Psoas muscle (tissue), 8 donors: ENCODE measurements around the gene SLC22A12. TPM values are rescaled to one million over a fixed set of nuclear protein-coding genes. Genes with fewer than 3 reads are reported as not detected.
"Not testable (repeated sequence)": the region's sequence is repeated elsewhere in the genome, so short reads cannot be mapped to it uniquely, and the experiment has no call there.

ENCODE experiments used
- ATAC-seq, 4 donors: fragments of 200-7000 bp; cut with Tn5 transposase; one replicate each; pipeline ENCODE4 v1.9.1; 2020; ENCODE audit warnings: moderate library complexity in 3 of 4, mild to moderate bottlenecking in 2 of 4
- DNase-seq, 2 donors: peaks; one replicate each; pipeline ENCODE4 v3.0.0-alpha.2; 2020
- H3K27ac ChIP-seq: fragments of 200-600 bp; one replicate; pipeline ENCODE4 v1.8.0; 2022
- H3K27me3 ChIP-seq, 3 donors: fragments of 200-600 bp in 1 of 3; one replicate each; pipeline versions ENCODE4 v1.6.1 to v1.8.0; 2013 to 2022; ENCODE audit warnings: low read length in 2 of 3, mild to moderate bottlenecking in 2 of 3, moderate library complexity in 1 of 3; ENCODE audit not compliant: insufficient read depth in 3 of 3
- H3K36me3 ChIP-seq, 2 donors: fragments of 200-600 bp in 1 of 2; one replicate each; pipeline versions ENCODE4 v1.6.1 to v1.8.0; 2013 to 2022; ENCODE audit warnings: low read depth in 1 of 2, mild to moderate bottlenecking in 1 of 2, moderate library complexity in 1 of 2; ENCODE audit not compliant: insufficient read depth in 1 of 2
- H3K4me1 ChIP-seq: fragments of 200-600 bp; one replicate; pipeline ENCODE4 v1.8.0; 2022
- H3K4me3 ChIP-seq: fragments of 200-600 bp; one replicate; pipeline ENCODE4 v1.8.0; 2022; ENCODE audit warnings: mild to moderate bottlenecking
- H3K9me3 ChIP-seq: fragments of 200-600 bp; one replicate; pipeline ENCODE4 v1.8.0; 2022
- WGBS, 3 donors: extraction: QIAGEN DNeasy Blood & Tissue Kit; methylation state at CpG; one replicate each; pipeline versions ENCODE4 v1.1.6 to v1.1.7; 2013; 5-methylcytosine and 5-hydroxymethylcytosine counted together
- intact Hi-C, 2 donors: fragments of 100-400 bp; cut with DNase I; formaldehyde crosslinking; loops; one replicate each; pipeline versions ENCODE4 v1.11.0 to v1.14.2; 2022
- polyA plus RNA-seq, 3 donors: library from polyadenylated mRNA; stranded (reverse); fragments of 200-250 nt; gene quantifications; one replicate each; pipeline ENCODE4 v1.2.3, GENCODE V29; 2013
- total RNA-seq, 4 donors: library from RNA; stranded (reverse); fragmentation: NEBNext Ultra II Directional in 2 of 4; extraction: Animal tissue kit (Norgen Biotek cat#: 25700) in 2 of 4; gene quantifications; one replicate each; pipeline versions ENCODE4 v1.2.1 to v1.2.4, GENCODE V29; 2021 to 2023
- TF ChIP-seq, protein P1 (sequence below): fragments of 200-600 bp; IDR thresholded peaks from one replicate; pipeline ENCODE4 v1.8.0; 2022; ENCODE audit warnings: antibody characterized with exemption
- donor health status: healthy with polysubstance abuse.
- donor health status: DM: no; HTN: no; CAD: no; lungs with moderate emphysema.
- donor health status: Bipolar disorder and iron deficiency.
- donor health status: healthy.
- donor health status: DM: yes; HTN: yes; CAD: no.
- donor health status: DM: no; HTN: no; CAD: no.
- donor health status: DM: no; HTN: no; CAD: no.
- donor health status: DM: yes; HTN: yes; CAD: no.

The SLC22A12 gene
- total and polyA plus RNA-seq, 7 donors = not detected

GRCh38 chr11:64593156-64594105 lies 2.4 kb downstream of the SLC22A12 start:
- ATAC-seq (no peak), DNase-seq (peak in 1 of 2 donors; percentile 39)
- H3K36me3 ChIP-seq = no peaks in the 10 kb centered on the region
- H3K27me3 ChIP-seq = peaks cover 0 to 7% (median 5%) of the 10 kb centered on the region in 3 donors
- H3K9me3 ChIP-seq = peaks cover 12% of the 10 kb centered on the region
- H3K4me1 ChIP-seq = no peaks in the 10 kb centered on the region
- intact Hi-C loops = no loop called here
- no peak overlapping the region for H3K4me3 ChIP-seq
- WGBS, 3 donors = 85 to 86% (median 86%) methylated on average over 32 of the region's 32 CpGs
- no peak overlapping the region for H3K27ac ChIP-seq
- TF ChIP-seq, protein P1, sequence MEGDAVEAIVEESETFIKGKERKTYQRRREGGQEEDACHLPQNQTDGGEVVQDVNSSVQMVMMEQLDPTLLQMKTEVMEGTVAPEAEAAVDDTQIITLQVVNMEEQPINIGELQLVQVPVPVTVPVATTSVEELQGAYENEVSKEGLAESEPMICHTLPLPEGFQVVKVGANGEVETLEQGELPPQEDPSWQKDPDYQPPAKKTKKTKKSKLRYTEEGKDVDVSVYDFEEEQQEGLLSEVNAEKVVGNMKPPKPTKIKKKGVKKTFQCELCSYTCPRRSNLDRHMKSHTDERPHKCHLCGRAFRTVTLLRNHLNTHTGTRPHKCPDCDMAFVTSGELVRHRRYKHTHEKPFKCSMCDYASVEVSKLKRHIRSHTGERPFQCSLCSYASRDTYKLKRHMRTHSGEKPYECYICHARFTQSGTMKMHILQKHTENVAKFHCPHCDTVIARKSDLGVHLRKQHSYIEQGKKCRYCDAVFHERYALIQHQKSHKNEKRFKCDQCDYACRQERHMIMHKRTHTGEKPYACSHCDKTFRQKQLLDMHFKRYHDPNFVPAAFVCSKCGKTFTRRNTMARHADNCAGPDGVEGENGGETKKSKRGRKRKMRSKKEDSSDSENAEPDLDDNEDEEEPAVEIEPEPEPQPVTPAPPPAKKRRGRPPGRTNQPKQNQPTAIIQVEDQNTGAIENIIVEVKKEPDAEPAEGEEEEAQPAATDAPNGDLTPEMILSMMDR = no peak

- H3K36me3 ChIP-seq = no peaks in the 10 kb centered on the region
- TF ChIP-seq, protein P1 = no peak
- ATAC-seq = no peak
- H3K4me3 ChIP-seq = no peak overlapping the region
- peaks cover 0 to 5% (median 2%) of the 10 kb centered on the region in 3 donors for H3K27me3 ChIP-seq
- no peaks in the 10 kb centered on the region for H3K4me1 ChIP-seq
- no peak overlapping the region for H3K27ac ChIP-seq
- WGBS, 3 donors = 90 to 93% (median 91%) methylated on average over 14 of the region's 14 CpGs
- peaks cover 3% of the 10 kb centered on the region for H3K9me3 ChIP-seq
- peak in 1 of 2 donors; percentile 28 for DNase-seq
- intact Hi-C loops = no loop called here
These were observed 3.3 kb downstream of the SLC22A12 start for GRCh38 chr11:64594159-64594939.

DNA sequence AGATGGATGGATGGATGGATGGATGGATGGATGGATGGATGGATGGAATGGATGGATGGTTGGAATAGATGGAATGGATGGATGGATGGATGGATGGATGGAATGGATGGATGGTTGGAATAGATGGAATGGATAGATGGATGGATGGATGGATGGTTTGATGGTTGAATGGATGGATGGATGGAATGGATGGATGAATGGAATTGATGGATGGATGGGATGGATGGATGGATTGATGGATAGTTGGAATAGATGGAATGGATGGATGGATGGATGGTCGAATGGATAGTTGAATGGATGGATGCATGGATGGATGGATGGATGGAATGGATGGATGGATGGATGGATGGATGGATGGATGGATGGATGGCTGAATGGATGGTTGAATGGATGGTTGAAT lies 4.9 kb downstream of the SLC22A12 start:
- H3K27ac ChIP-seq, H3K4me3 ChIP-seq, DNase-seq, intact Hi-C loops, H3K9me3 ChIP-seq, H3K4me1 ChIP-seq, H3K27me3 ChIP-seq, ATAC-seq, H3K36me3 ChIP-seq: not testable (repeated sequence)
- WGBS, 3 donors = 67 to 75% (median 73%) methylated on average over 1 of the region's 1 CpG

GRCh38 chr11:64597671-64598101 lies 6.7 kb downstream of the SLC22A12 start:
- no peaks in the 10 kb centered on the region for H3K36me3 ChIP-seq
- DNase-seq (peak; percentile 8 to 26), ATAC-seq (peak in 1 of 4 donors; percentile 31)
- TF ChIP-seq, protein P1 = no peak
- no peaks in the 10 kb centered on the region for H3K4me1 ChIP-seq
- H3K9me3 ChIP-seq = no peaks in the 10 kb centered on the region
- H3K4me3 ChIP-seq = no peak overlapping the region
- H3K27ac ChIP-seq = no peak overlapping the region
- intact Hi-C loops = no loop called here
- WGBS, 3 donors = 86 to 87% (median 86%) methylated on average over 13 of the region's 13 CpGs
- no peaks in the 10 kb centered on the region for H3K27me3 ChIP-seq
